Endothelial cell of umbilical vein (primary cell): Measurements from ENCODE around the gene CDH23. TPM values are rescaled to one million over a fixed set of nuclear protein-coding genes. Genes with fewer than 3 reads are reported as not detected.
A peak's percentile ranks its signal among the peaks of the same experiment; 100 is the strongest.

ENCODE experiments used
- BruUV-seq: library from RNA; stranded (reverse); fragments of 400-500 nt; replicated peaks from 2 replicates; lab custom pipeline; 2021; lab: Mats Ljungman, UMichigan
- CTCF ChIA-PET: fragments of 300-600, 350-600 bp; sonication (Branson Sonifier 250); formaldehyde crosslinking; loops from one replicate; lab custom pipeline; 2021; ENCODE audit warnings: antibody characterized with exemption, inconsistent platforms; lab: Charles Lee
- POLR2A ChIA-PET: fragments of 300-600, 350-600 bp; sonication (Branson Sonifier 250); formaldehyde crosslinking; loops from one replicate; lab custom pipeline; 2021; ENCODE audit warnings: antibody characterized with exemption, inconsistent platforms; lab: Charles Lee
- DNase-seq: peaks from one replicate; pipeline ENCODE4 v3.0.0-alpha.2; 2011; ENCODE audit warnings: low read depth, low spot score
- FAIRE-seq: peaks from 2 replicates; lab custom pipeline; 2011; peaks lifted over from hg19 to GRCh38; lab: Jason Lieb, UNC
- H2AFZ ChIP-seq: 2 replicates; pipeline ENCODE4 v1.6.0; 2012; ENCODE audit warnings: low read depth, low read length, control low read depth, inconsistent platforms
- H3K27ac ChIP-seq: 2 replicates; pipeline ENCODE4 v1.5.1; 2011; ENCODE audit warnings: low read depth, mild to moderate bottlenecking, control low read depth, low read length, moderate library complexity; ENCODE audit not compliant: insufficient read depth
- H3K27me3 ChIP-seq, 2 experiments: 2 replicates each; pipeline versions ENCODE4 v1.6.0 to v1.6.1; 2011; ENCODE audit warnings: low read length in 2 of 2, mixed read lengths in 1 of 2; ENCODE audit not compliant: control insufficient read depth in 2 of 2, insufficient read depth in 2 of 2
- H3K36me3 ChIP-seq, 2 experiments: 2 replicates in 1 of 2; 3 replicates in 1 of 2; pipeline ENCODE4 v1.5.1; 2011; ENCODE audit warnings: low read length in 2 of 2, mild to moderate bottlenecking in 1 of 2, moderate library complexity in 1 of 2; ENCODE audit not compliant: control insufficient read depth in 2 of 2, insufficient read depth in 2 of 2; ENCODE audit errors: extremely low read depth in 1 of 2
- H3K4me1 ChIP-seq: 3 replicates; pipeline ENCODE4 v1.5.1; 2011; ENCODE audit warnings: mild to moderate bottlenecking, low read length; ENCODE audit not compliant: control insufficient read depth, insufficient read depth; ENCODE audit errors: extremely low read depth
- H3K4me2 ChIP-seq: 2 replicates; pipeline ENCODE4 v1.6.1; 2011; ENCODE audit warnings: low read length, control low read depth, mixed read lengths; ENCODE audit not compliant: insufficient read depth
- H3K4me3 ChIP-seq, 3 experiments: fragments of 200-600 bp in 1 of 3; sonication (generic), shearing (Covaris generic) in 1 of 3; replicated peaks in 1 of 3; 2 replicates each; pipeline ENCODE4 v1.5.1; 2011 to 2016; ENCODE audit warnings: control low read depth in 3 of 3, low read length in 3 of 3, mild to moderate bottlenecking in 2 of 3, inconsistent platforms in 1 of 3, low read depth in 1 of 3, moderate library complexity in 1 of 3; ENCODE audit not compliant: insufficient read depth in 1 of 3
- H3K79me2 ChIP-seq: 2 replicates; pipeline ENCODE4 v1.6.0; 2012; ENCODE audit warnings: low read length, inconsistent platforms; ENCODE audit not compliant: control insufficient read depth, insufficient read depth
- H3K9ac ChIP-seq: replicated peaks from 2 replicates; pipeline ENCODE3; 2011; ENCODE audit warnings: low read length, control low read depth; ENCODE audit not compliant: insufficient read depth; ENCODE audit errors: extremely low read depth
- H3K9me1 ChIP-seq: replicated peaks from 3 replicates; pipeline ENCODE4 v1.6.0; 2011; ENCODE audit warnings: mild to moderate bottlenecking, low read length; ENCODE audit not compliant: control insufficient read depth, insufficient read depth; ENCODE audit errors: extremely low read depth
- H3K9me3 ChIP-seq: replicated peaks from 2 replicates; pipeline ENCODE4 v1.5.1; 2012; ENCODE audit warnings: low read length, inconsistent platforms; ENCODE audit not compliant: control insufficient read depth, insufficient read depth
- H4K20me1 ChIP-seq: replicated peaks from 2 replicates; pipeline ENCODE3; 2011; ENCODE audit warnings: mild to moderate bottlenecking, low read length; ENCODE audit not compliant: control insufficient read depth, insufficient read depth; ENCODE audit errors: extremely low read depth
- EZH2 ChIP-seq: IDR thresholded peaks from 2 replicates; pipeline ENCODE4 v1.6.1; 2012; ENCODE audit warnings: borderline replicate concordance, low read depth, mild to moderate bottlenecking, moderate library complexity, low read length, inconsistent platforms; ENCODE audit not compliant: severe bottlenecking
- JUN ChIP-seq: IDR thresholded peaks from 2 replicates; pipeline ENCODE4 v1.6.1; 2011; ENCODE audit warnings: borderline replicate concordance, low read depth; ENCODE audit not compliant: insufficient read length, insufficient read depth
- MAX ChIP-seq: IDR thresholded peaks from 2 replicates; pipeline ENCODE4 v1.6.1; 2011; ENCODE audit not compliant: insufficient read depth, insufficient read length
- POLR2A ChIP-seq: IDR thresholded peaks from 2 replicates; pipeline ENCODE4 v1.6.1; 2012; ENCODE audit warnings: low read depth, mild to moderate bottlenecking, control low read depth, low read length
- dilution Hi-C: fragments of 300-500 bp; cut with MboI; formaldehyde crosslinking; loops from one replicate; pipeline ENCODE4 v1.15.0; 2019; ENCODE audit warnings: low sequenced_read_pairs; ENCODE audit not compliant: extremely low pct_ligation_motif_present
- intact Hi-C: fragments of 100-400 bp; cut with micrococcal nuclease; formaldehyde crosslinking; loops from one replicate; pipeline ENCODE4 v1.10.0; 2022
- polyA plus RNA-seq, 4 experiments: library from polyadenylated mRNA; depleted of rRNA in 3 of 4; stranded (reverse) in 3 of 4; unstranded in 1 of 4; fragments of >200 nt; gene quantifications; 2 replicates each; pipeline versions ENCODE4 v1.2.1 to v1.2.3, GENCODE V29; 2011 to 2012; ENCODE audit warnings: missing spikeins in 1 of 4
- total RNA-seq: library from RNA; stranded (reverse); gene quantifications from 2 replicates; pipeline ENCODE4 v1.2.3, GENCODE V29; 2021
- TF ChIP-seq, protein P1 (sequence below), 2 donors: IDR thresholded peaks; 1 replicate in 1 of 2; 2 replicates in 1 of 2; pipeline ENCODE4 v1.5.1; 2011; ENCODE audit warnings: low read length in 2 of 2, mild to moderate bottlenecking in 2 of 2, moderate library complexity in 2 of 2, control low read depth in 1 of 2, inconsistent platforms in 1 of 2, low read depth in 1 of 2; ENCODE audit not compliant: insufficient read depth in 1 of 2; ENCODE audit errors: extremely low read depth in 1 of 2

The CDH23 gene
- total and polyA plus RNA-seq, 2 donors (not counting 3 experiments of a cell fraction or from before 2014, with no cell fraction given), result not detected

DNA sequence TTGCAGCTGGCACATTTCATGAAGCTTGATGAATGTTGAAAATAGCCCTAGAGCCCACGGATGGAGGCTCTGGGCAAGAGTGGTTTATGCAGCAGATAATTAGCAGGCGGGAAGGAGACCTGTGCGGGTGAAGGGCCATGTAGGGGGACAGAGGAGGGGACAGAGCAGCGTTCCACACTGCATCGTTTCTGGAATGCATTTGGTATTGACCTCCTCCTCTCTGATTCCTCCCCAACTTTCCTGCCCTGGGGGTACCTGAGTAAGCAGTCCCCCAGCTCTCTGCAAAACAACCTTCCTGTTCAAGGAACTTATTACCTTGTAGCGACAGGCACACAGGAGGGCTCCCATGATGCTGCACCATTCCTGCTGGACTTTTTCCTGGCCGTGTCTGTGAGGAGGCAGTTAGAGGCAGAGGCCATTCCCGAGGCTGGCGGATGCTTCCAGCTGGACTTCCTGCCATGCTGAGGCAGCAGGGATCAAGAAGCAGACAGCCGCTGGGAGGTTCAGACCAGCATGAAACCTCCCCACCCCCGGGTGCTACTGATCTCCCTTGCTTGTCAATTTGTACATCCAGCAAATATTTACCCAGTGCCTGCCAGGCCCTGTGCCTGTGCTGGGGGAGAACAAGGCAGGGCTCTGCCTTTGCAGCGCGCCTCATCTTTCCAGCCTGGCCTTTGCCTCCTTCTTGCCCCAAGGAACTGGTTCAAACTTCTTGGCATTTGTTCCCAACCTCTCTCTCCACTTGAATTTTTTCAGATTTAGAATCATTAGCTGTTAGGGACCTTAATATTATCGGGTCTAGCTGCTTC, 48.9 kb upstream of the CDH23 start:
- H3K36me3 ChIP-seq, result no peaks in the 10 kb centered on the region
- ChIA-PET CTCF (interaction anchor here (1.1 to 2.3 kb wide), 3 partner anchors 10 to 29 kb away, joined by 3 to 11 read pairs (median 3); partner anchors contain the start of gene SLC29A3), POLR2A (interaction anchor here (0.6 kb wide), 1 partner anchor 13 kb away, joined by 6 read pairs; no protein-coding TSS in a partner anchor)
- no peak for TF ChIP-seq POLR2A
- TF ChIP-seq, protein P1, sequence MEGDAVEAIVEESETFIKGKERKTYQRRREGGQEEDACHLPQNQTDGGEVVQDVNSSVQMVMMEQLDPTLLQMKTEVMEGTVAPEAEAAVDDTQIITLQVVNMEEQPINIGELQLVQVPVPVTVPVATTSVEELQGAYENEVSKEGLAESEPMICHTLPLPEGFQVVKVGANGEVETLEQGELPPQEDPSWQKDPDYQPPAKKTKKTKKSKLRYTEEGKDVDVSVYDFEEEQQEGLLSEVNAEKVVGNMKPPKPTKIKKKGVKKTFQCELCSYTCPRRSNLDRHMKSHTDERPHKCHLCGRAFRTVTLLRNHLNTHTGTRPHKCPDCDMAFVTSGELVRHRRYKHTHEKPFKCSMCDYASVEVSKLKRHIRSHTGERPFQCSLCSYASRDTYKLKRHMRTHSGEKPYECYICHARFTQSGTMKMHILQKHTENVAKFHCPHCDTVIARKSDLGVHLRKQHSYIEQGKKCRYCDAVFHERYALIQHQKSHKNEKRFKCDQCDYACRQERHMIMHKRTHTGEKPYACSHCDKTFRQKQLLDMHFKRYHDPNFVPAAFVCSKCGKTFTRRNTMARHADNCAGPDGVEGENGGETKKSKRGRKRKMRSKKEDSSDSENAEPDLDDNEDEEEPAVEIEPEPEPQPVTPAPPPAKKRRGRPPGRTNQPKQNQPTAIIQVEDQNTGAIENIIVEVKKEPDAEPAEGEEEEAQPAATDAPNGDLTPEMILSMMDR (IDR thresholded peaks at IDR 0.05; ENCODE audit: extremely low read depth in 1 of 2, insufficient read depth in 1 of 2, low read depth in 1 of 2, low read length in 2 of 2), result no peak
- no peak for TF ChIP-seq JUN
- no peak for TF ChIP-seq MAX
- TF ChIP-seq EZH2, result no peak
- intact Hi-C loops, result no loop called here
- no peak overlapping the region for H3K9ac ChIP-seq
- no peaks in the 10 kb centered on the region for H3K79me2 ChIP-seq
- no peak overlapping the region for H3K4me3 ChIP-seq
- no peak overlapping the region for H3K4me2 ChIP-seq
- no peak overlapping the region for H2AFZ ChIP-seq
- no peak for DNase-seq
- no peak overlapping the region for H3K27ac ChIP-seq
- H3K9me3 ChIP-seq, result no peaks in the 10 kb centered on the region
- no peaks in the 10 kb centered on the region for H3K9me1 ChIP-seq
- peaks cover 2% of the 10 kb centered on the region for H3K4me1 ChIP-seq
- BruUV-seq, result no TSS peak
- no peaks in the 10 kb centered on the region for H4K20me1 ChIP-seq
- dilution Hi-C loops, result no loop called here
- peak; percentile 82 for FAIRE-seq
- no peaks in the 10 kb centered on the region for H3K27me3 ChIP-seq
